ENCODE results near the gene MTCL1.

MTCL1 gene

DNA sequence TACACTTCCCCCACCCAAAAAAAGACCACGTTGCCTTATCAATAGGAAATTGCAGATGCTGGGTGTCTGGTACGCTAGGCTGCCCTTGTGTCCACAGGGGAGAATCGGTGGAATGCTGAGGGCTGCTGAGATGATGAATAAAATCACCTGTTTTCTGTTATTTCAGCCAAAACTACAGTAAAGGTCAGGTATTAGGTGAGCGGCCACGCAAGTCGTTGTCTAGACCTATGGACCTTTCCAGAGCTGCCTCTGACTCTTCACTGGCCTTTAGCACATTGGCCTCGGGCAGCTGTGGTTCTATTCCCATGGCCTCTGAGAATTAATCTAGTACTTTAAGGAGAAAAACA is 89.6 kb downstream of the MTCL1 start:
- H2AK5ac ChIP-seq (ENCODE audit: low read depth, low read length): no peak overlapping the region
- H4K8ac ChIP-seq (ENCODE audit: low read depth, low read length): no peak overlapping the region
- no peak overlapping the region for H3K23ac ChIP-seq (ENCODE audit: low read depth, low read length, poor library complexity)
- H2BK15ac ChIP-seq (ENCODE audit: low read length): no peak overlapping the region
- H3K36me3 ChIP-seq (replicated peaks in 1 of 2; ENCODE audit: control insufficient read depth in 2 of 2, insufficient read depth in 2 of 2, low read length in 2 of 2): peaks cover 0 to 17% of the 10 kb centered on the region in 2 donors
- H3K4me3 ChIP-seq (ENCODE audit: low read length in 2 of 2): no peak overlapping the region
- no peak overlapping the region for H3K18ac ChIP-seq (ENCODE audit: low read length)
- H3K14ac ChIP-seq (ENCODE audit: low read length): no peak overlapping the region
- DNase-seq (ENCODE audit: low spot score): no peak
- H3K9me3 ChIP-seq (replicated peaks in 1 of 2; ENCODE audit: control insufficient read depth in 2 of 2, insufficient read depth in 1 of 2, low read depth in 1 of 2, low read length in 2 of 2): no peaks in the 10 kb centered on the region
- no CpG with 5 or more reads among the region's 7 CpGs for WGBS, 2 donors (ENCODE audit: extremely low coverage in 2 of 2, insufficient read length in 2 of 2, insufficient replicate concordance in 1 of 2)
- H4K91ac ChIP-seq (ENCODE audit: low read depth, low read length, poor library complexity): no peak overlapping the region
- no peak overlapping the region for H2BK5ac ChIP-seq (ENCODE audit: low read length)
- no peak overlapping the region for H3K9ac ChIP-seq (ENCODE audit: low read depth, low read length, poor library complexity)
- H3K4ac ChIP-seq (ENCODE audit: low read length): no peak overlapping the region
- no peaks in the 10 kb centered on the region for H3K27me3 ChIP-seq (ENCODE audit: control insufficient read depth in 3 of 3, insufficient read depth in 3 of 3, low read depth in 1 of 3, low read length in 3 of 3)
- H3K79me1 ChIP-seq (ENCODE audit: low read depth, low read length): no peaks in the 10 kb centered on the region
- no peak overlapping the region for H3K4me2 ChIP-seq (ENCODE audit: insufficient read depth, low read length, poor library complexity, severe bottlenecking)
- no peak overlapping the region for H2BK120ac ChIP-seq (ENCODE audit: low read depth, low read length)
- peaks cover 19 to 27% of the 10 kb centered on the region in 2 donors for H3K4me1 ChIP-seq (ENCODE audit: control insufficient read depth in 2 of 2, insufficient read depth in 1 of 2, low read depth in 1 of 2, low read length in 2 of 2)
- no peak overlapping the region for H2AFZ ChIP-seq (ENCODE audit: low read length)
- H3K27ac ChIP-seq (replicated peaks; ENCODE audit: low read length): no peak overlapping the region
- no peak overlapping the region for H2BK12ac ChIP-seq (ENCODE audit: low read length)

DNA sequence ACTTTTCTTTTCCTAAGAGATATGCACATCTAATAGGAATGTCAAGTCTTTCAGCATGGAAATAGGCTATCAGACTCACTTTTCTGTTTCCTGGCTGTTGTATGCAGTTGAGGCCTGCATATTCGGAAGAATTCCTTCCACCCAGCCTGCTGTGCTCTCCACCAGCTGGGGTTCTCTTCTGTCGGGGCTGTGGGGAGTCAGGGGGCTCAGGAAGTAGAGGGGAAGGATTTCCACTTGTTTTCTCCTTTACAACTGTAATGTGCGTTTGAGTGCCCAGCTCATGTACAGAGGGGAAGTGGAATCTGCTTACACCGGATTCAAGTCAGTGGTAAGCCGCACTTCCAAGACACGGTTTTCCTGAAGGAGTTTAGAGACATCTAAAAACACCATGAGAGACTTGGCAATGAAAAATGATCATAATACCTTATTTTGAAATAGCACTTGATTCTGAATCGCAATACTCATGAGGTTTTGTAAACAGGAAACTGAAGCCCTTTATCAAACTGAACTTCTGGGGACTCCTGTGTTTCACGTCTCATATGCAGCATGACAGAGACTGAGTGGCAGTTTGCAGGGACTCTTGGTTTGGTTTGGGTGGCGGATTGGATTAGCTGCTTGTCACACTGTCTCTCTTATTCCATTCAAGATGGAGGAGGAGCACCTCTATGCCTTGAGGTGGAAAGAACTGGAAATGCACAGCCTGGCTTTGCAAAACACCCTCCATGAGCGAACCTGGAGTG is 90.4 kb downstream of the MTCL1 start:
- Histone ChIP-seq H3K36me3 (replicated peaks in 1 of 2; ENCODE audit: control insufficient read depth in 2 of 2, insufficient read depth in 2 of 2, low read length in 2 of 2) (peaks cover 0 to 23% of the 10 kb centered on the region in 2 donors), H3K18ac (ENCODE audit: low read length) (peak overlapping the region; percentile 8), H3K4ac (ENCODE audit: low read length) (no peak overlapping the region), H4K91ac (ENCODE audit: low read depth, low read length, poor library complexity) (no peak overlapping the region), H3K4me3 (ENCODE audit: low read length in 2 of 2) (no peak overlapping the region), H2BK12ac (ENCODE audit: low read length) (no peak overlapping the region), H2BK120ac (ENCODE audit: low read depth, low read length) (no peak overlapping the region), H2BK15ac (ENCODE audit: low read length) (no peak overlapping the region), H3K9ac (ENCODE audit: low read depth, low read length, poor library complexity) (no peak overlapping the region), H2BK5ac (ENCODE audit: low read length) (no peak overlapping the region), H3K9me3 (replicated peaks in 1 of 2; ENCODE audit: control insufficient read depth in 2 of 2, insufficient read depth in 1 of 2, low read depth in 1 of 2, low read length in 2 of 2) (no peaks in the 10 kb centered on the region), H4K8ac (ENCODE audit: low read depth, low read length) (no peak overlapping the region), H3K79me1 (ENCODE audit: low read depth, low read length) (no peaks in the 10 kb centered on the region), H3K23ac (ENCODE audit: low read depth, low read length, poor library complexity) (no peak overlapping the region), H2AFZ (ENCODE audit: low read length) (no peak overlapping the region), H3K4me1 (ENCODE audit: control insufficient read depth in 2 of 2, insufficient read depth in 1 of 2, low read depth in 1 of 2, low read length in 2 of 2) (peaks cover 26 to 27% of the 10 kb centered on the region in 2 donors), H3K14ac (ENCODE audit: low read length) (no peak overlapping the region), H3K27ac (replicated peaks; ENCODE audit: low read length) (no peak overlapping the region), H3K4me2 (ENCODE audit: insufficient read depth, low read length, poor library complexity, severe bottlenecking) (no peak overlapping the region), H2AK5ac (ENCODE audit: low read depth, low read length) (no peak overlapping the region), H3K27me3 (ENCODE audit: control insufficient read depth in 3 of 3, insufficient read depth in 3 of 3, low read depth in 1 of 3, low read length in 3 of 3) (no peaks in the 10 kb centered on the region)
- no peak for DNase-seq (ENCODE audit: low spot score)
- WGBS, 2 donors (ENCODE audit: extremely low coverage in 2 of 2, insufficient read length in 2 of 2, insufficient replicate concordance in 1 of 2): no CpG with 5 or more reads among the region's 10 CpGs

DNA sequence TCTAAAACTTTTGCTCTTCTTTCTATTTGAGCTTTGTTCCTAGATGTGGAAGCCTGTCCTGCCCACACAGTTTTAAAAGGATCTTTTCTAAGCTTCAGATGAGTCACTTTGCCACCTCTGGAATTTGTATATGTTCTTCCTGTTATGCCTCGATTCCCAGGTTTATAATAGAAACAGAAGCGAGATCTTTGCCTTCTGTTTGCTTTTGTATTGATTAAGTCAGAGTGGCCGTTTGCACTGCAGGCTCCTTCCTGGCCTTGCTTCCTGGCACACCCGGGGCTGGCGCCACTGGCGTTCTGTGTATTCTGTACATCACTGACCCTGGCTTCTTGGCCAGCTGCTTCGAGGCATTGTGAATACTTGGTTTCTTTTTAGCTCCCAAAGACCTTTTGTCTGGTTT is 91.8 kb downstream of the MTCL1 start:
- H2BK120ac ChIP-seq (ENCODE audit: low read depth, low read length): no peak overlapping the region
- H2BK5ac ChIP-seq (ENCODE audit: low read length): no peak overlapping the region
- no peak overlapping the region for H3K9ac ChIP-seq (ENCODE audit: low read depth, low read length, poor library complexity)
- no peak overlapping the region for H2BK12ac ChIP-seq (ENCODE audit: low read length)
- no peak overlapping the region for H3K4me3 ChIP-seq (ENCODE audit: low read length in 2 of 2)
- no CpG with 5 or more reads among the region's 7 CpGs for WGBS, 2 donors (ENCODE audit: extremely low coverage in 2 of 2, insufficient read length in 2 of 2, insufficient replicate concordance in 1 of 2)
- H3K18ac ChIP-seq (ENCODE audit: low read length): no peak overlapping the region
- no peak overlapping the region for H3K4me2 ChIP-seq (ENCODE audit: insufficient read depth, low read length, poor library complexity, severe bottlenecking)
- no peak overlapping the region for H2BK15ac ChIP-seq (ENCODE audit: low read length)
- no peak overlapping the region for H3K14ac ChIP-seq (ENCODE audit: low read length)
- H3K4ac ChIP-seq (ENCODE audit: low read length): no peak overlapping the region
- no peaks in the 10 kb centered on the region for H3K9me3 ChIP-seq (replicated peaks in 1 of 2; ENCODE audit: control insufficient read depth in 2 of 2, insufficient read depth in 1 of 2, low read depth in 1 of 2, low read length in 2 of 2)
- H4K8ac ChIP-seq (ENCODE audit: low read depth, low read length): no peak overlapping the region
- no peak overlapping the region for H2AK5ac ChIP-seq (ENCODE audit: low read depth, low read length)
- peaks cover 2% of the 10 kb centered on the region for H3K79me1 ChIP-seq (ENCODE audit: low read depth, low read length)
- no peak for DNase-seq (ENCODE audit: low spot score)
- H3K27me3 ChIP-seq (ENCODE audit: control insufficient read depth in 3 of 3, insufficient read depth in 3 of 3, low read depth in 1 of 3, low read length in 3 of 3): no peaks in the 10 kb centered on the region
- H3K36me3 ChIP-seq (replicated peaks in 1 of 2; ENCODE audit: control insufficient read depth in 2 of 2, insufficient read depth in 2 of 2, low read length in 2 of 2): peaks cover 0 to 23% of the 10 kb centered on the region in 2 donors
- peaks cover 34 to 37% of the 10 kb centered on the region in 2 donors for H3K4me1 ChIP-seq (ENCODE audit: control insufficient read depth in 2 of 2, insufficient read depth in 1 of 2, low read depth in 1 of 2, low read length in 2 of 2)
- no peak overlapping the region for H3K23ac ChIP-seq (ENCODE audit: low read depth, low read length, poor library complexity)
- no peak overlapping the region for H3K27ac ChIP-seq (replicated peaks; ENCODE audit: low read length)
- H4K91ac ChIP-seq (ENCODE audit: low read depth, low read length, poor library complexity): no peak overlapping the region
- peak overlapping the region; percentile 76 for H2AFZ ChIP-seq (ENCODE audit: low read length)

DNA sequence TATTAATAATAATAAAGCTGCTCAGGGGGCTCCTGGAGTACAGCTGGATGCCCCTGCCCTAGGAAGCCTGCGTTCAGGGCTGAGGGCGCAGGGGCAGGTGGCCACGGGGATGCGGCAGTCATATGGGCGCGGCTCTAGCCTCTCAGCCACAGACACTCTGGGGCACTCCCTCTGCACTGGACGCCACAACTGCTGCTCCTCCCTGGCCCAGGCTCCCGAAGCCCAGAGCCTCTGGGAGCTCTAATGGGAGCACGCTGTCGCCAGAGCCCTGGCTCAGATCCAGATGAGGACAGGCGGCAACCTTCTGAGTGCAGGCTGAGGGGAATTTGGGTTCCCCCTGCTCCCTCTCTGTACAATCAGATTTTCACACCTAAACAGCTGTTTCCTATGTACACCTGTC is 93.6 kb downstream of the MTCL1 start:
- Histone ChIP-seq H4K8ac (ENCODE audit: low read depth, low read length) (no peak overlapping the region), H3K36me3 (replicated peaks in 1 of 2; ENCODE audit: control insufficient read depth in 2 of 2, insufficient read depth in 2 of 2, low read length in 2 of 2) (peaks cover 0 to 23% of the 10 kb centered on the region in 2 donors), H3K4me3 (ENCODE audit: low read length in 2 of 2) (no peak overlapping the region), H2BK120ac (ENCODE audit: low read depth, low read length) (no peak overlapping the region), H2BK12ac (ENCODE audit: low read length) (no peak overlapping the region), H2AFZ (ENCODE audit: low read length) (no peak overlapping the region), H3K79me1 (ENCODE audit: low read depth, low read length) (peaks cover 4% of the 10 kb centered on the region), H3K4ac (ENCODE audit: low read length) (no peak overlapping the region), H3K14ac (ENCODE audit: low read length) (no peak overlapping the region), H3K4me1 (ENCODE audit: control insufficient read depth in 2 of 2, insufficient read depth in 1 of 2, low read depth in 1 of 2, low read length in 2 of 2) (peaks cover 30 to 34% of the 10 kb centered on the region in 2 donors), H3K18ac (ENCODE audit: low read length) (peak overlapping the region; percentile 59), H4K91ac (ENCODE audit: low read depth, low read length, poor library complexity) (no peak overlapping the region), H2BK5ac (ENCODE audit: low read length) (no peak overlapping the region), H3K9me3 (replicated peaks in 1 of 2; ENCODE audit: control insufficient read depth in 2 of 2, insufficient read depth in 1 of 2, low read depth in 1 of 2, low read length in 2 of 2) (no peaks in the 10 kb centered on the region), H3K23ac (ENCODE audit: low read depth, low read length, poor library complexity) (no peak overlapping the region), H3K27ac (replicated peaks; ENCODE audit: low read length) (no peak overlapping the region), H3K9ac (ENCODE audit: low read depth, low read length, poor library complexity) (no peak overlapping the region), H2BK15ac (ENCODE audit: low read length) (no peak overlapping the region), H3K27me3 (ENCODE audit: control insufficient read depth in 3 of 3, insufficient read depth in 3 of 3, low read depth in 1 of 3, low read length in 3 of 3) (no peaks in the 10 kb centered on the region), H2AK5ac (ENCODE audit: low read depth, low read length) (no peak overlapping the region), H3K4me2 (ENCODE audit: insufficient read depth, low read length, poor library complexity, severe bottlenecking) (no peak overlapping the region)
- no peak for DNase-seq (ENCODE audit: low spot score)
- WGBS, 2 donors (ENCODE audit: extremely low coverage in 2 of 2, insufficient read length in 2 of 2, insufficient replicate concordance in 1 of 2): no CpG with 5 or more reads among the region's 11 CpGs

Data from neuronal stem cell (in vitro differentiated cells).